GM18909 (cell line): ENCODE results near the gene SZRD1.

Source experiments
- ATAC-seq: cut with Tn5 transposase; IDR thresholded peaks from one replicate; pipeline ENCODE4 v1.9.1; 2021; ENCODE audit warnings: mild to moderate bottlenecking; ENCODE audit not compliant: unreplicated experiment, poor library complexity

The SZRD1 gene

GRCh38 chr1:16434501-16434900, 67.5 kb downstream of the SZRD1 start:
- ATAC-seq = no peak

DNA sequence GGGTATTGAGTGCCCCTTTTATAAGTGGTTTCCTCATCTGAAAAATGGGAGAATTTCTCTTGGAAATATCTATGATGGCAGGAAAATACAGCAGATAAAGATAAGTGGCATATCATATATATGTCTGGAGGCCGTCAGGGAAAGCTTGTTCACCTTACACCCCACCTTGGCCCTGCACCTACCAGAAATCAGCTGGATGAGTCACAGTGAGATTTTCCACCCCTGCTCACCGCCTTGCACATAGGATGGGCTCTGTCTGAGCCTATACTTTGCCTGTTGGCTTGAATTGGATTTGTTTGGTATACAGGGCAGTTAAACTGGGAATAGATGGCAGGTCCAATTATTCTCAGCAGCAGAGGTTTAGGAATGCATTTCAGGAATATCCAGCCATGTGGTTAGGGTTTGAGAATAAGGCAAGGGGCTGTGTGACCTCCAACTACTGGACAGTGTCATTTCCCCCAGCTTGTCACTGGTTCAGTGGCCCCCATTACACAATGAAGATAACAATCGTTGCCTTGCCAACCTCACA, 70.0 kb downstream of the SZRD1 start, which contains the start of gene SPATA21:
Gene SPATA21, minus strand, starts transcription at position 479 of the 529 bp plus-strand sequence. CDS start 6,053 bp downstream, outside the sequence.
- no peak for ATAC-seq

GRCh38 chr1:16438516-16438915, 71.5 kb downstream of the SZRD1 start:
- no peak for ATAC-seq

- no peak for ATAC-seq
Measured at GRCh38 chr1:16438924-16439323, 71.9 kb downstream of the SZRD1 start.

GRCh38 chr1:16440131-16440469, 73.1 kb downstream of the SZRD1 start:
- ATAC-seq = peak; percentile 35

- ATAC-seq = peak; percentile 85
Measured at GRCh38 chr1:16440470-16441281, 73.6 kb downstream of the SZRD1 start, which contains the start of gene NECAP2. TSS of gene NECAP2 (plus strand) at chr1:16440724. CDS start at chr1:16440762, 38 bp downstream.

GRCh38 chr1:16441282-16441665, 74.2 kb downstream of the SZRD1 start:
- ATAC-seq = no peak

DNA sequence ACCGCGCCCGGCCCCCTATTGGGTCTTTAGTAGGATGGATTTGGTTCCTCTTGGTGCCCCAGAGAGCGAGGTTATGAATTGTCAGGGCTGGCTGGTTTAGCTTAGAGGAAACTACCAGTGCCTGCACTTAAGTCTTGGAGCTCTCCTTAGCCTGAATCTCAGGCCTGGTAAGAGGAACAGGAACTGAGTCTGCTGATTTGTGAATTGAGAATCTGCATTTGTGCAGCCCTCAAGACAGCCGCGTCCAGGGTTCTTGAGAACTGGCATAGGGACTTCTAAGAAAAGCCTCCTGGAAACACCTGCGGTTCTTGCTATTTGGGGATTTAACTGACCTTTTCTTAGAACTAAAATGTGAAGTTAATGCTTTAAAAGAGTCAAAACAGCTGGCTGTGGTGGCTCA, 75.2 kb downstream of the SZRD1 start:
- ATAC-seq = no peak

DNA sequence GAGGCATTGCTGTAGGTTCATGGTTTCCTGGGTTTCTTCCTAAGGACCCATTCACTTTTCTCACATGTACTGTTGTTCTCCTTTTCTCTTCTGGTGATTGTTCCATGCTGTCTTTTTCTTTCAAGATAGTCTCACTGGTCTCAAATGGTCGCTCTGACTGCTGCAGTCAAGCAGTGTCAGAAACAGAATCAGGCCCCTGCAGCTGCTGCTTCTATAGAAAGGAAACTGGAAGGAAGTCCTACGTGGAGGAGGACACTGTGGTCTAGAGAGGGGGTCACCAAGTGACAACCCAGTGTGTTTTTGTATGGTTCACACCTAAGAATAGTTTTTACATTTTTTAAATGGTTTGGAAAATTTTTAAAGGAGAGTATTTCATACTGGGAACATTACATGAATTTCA, 75.9 kb downstream of the SZRD1 start:
- ATAC-seq = no peak

DNA sequence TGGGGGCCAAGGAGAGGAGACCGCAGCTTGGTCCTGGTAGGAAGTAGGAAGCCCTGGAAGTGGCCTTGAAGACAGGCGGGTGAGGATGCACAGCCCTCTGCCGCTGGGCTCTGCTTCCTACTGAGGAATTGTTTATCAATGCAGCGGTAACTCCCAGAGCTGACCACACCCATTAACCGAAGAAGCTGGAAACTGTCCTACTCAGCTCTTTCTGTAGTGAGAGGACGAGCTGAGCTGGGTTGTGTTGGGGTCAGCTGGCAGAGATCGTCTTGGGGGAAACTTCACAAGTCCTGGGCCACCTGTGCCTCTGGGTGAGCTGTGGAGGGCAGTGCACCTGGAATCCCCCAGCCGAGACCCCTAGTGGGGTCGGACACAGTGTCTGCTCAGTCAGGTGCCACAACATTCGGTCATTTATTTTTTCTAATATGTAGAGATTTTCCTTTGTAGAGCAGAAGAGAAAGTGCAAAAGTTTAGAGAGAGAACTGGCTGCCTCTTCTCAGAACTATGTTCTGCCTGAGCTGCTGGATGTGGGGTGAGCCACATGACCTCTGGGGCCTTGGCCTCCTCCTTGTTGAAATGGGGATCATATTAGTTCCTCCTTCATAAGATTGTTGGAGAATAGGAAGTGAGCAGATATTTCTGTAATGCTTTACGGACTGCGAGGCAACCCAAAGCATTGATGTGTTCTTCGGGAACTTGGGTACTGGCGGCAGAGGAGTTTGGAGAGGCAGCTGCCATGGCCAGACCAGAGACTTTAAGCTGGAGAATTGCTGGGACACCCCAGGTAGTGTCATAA, 77.1 kb downstream of the SZRD1 start:
- ATAC-seq = no peak

DNA sequence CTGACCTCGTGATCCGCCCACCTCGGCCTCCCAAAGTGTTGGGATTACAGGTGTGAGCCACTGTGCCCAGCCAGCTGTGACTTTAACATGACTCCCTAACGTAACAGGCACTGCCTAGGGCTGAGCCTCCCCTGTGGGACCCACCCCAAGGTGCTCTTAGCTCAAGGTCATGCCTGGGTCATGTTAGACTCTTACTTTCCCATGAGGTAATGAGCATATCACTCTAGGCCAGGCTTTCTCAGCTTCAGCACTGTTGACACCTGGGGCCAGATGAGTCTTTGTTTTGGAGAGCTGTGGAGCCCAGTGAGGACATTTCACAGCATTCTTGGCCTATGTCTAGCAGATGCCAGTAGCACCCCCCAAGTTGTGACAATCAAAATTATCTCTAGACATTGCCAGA, 78.0 kb downstream of the SZRD1 start:
- ATAC-seq = no peak

- ATAC-seq = no peak
Measured at GRCh38 chr1:16446116-16446515, 79.1 kb downstream of the SZRD1 start.

- ATAC-seq = no peak
Measured at GRCh38 chr1:16447641-16448040, 80.6 kb downstream of the SZRD1 start.
